KMS-11 (cell line): ENCODE measurements around the gene R3HCC1L.

Source experiments
- H2AFZ ChIP-seq: fragments of 200-600 bp; sonication (generic); 2 replicates; pipeline ENCODE4 v1.6.1; 2016; ENCODE audit warnings: antibody characterized with exemption, mixed run types, low read depth
- H3K27ac ChIP-seq: fragments of 200-600 bp; sonication (generic); 2 replicates; pipeline ENCODE4 v1.6.1; 2016; ENCODE audit warnings: mild to moderate bottlenecking, mixed run types
- H3K27me3 ChIP-seq: fragments of 200-600 bp; sonication (generic); 2 replicates; pipeline ENCODE4 v1.6.1; 2017; ENCODE audit warnings: mild to moderate bottlenecking, low read depth, mixed run types, moderate library complexity; ENCODE audit not compliant: insufficient read depth
- H3K36me3 ChIP-seq: fragments of 200-600 bp; sonication (generic); 2 replicates; pipeline ENCODE4 v1.6.1; 2017; ENCODE audit warnings: mild to moderate bottlenecking, mixed run types; ENCODE audit not compliant: insufficient read depth
- H3K4me1 ChIP-seq: fragments of 200-600 bp; sonication (generic); 2 replicates; pipeline ENCODE4 v1.6.1; 2016; ENCODE audit warnings: mild to moderate bottlenecking, low read depth, mixed run types; ENCODE audit not compliant: poor library complexity, severe bottlenecking
- H3K4me2 ChIP-seq: fragments of 200-600 bp; sonication (generic); 2 replicates; pipeline ENCODE4 v1.7.0; 2016; ENCODE audit warnings: mild to moderate bottlenecking, mixed run types
- H3K4me3 ChIP-seq: fragments of 200-600 bp; sonication (generic); IDR thresholded peaks from 2 replicates; pipeline ENCODE4 v1.6.1; 2017; ENCODE audit warnings: low read depth, low read length, mixed read lengths; ENCODE audit not compliant: insufficient read depth
- H3K79me2 ChIP-seq: fragments of 200-600 bp; sonication (generic); 2 replicates; pipeline ENCODE4 v1.6.1; 2016; ENCODE audit warnings: low read depth, mixed run types; ENCODE audit not compliant: insufficient read depth
- H3K9ac ChIP-seq: fragments of 200-600 bp; sonication (generic); 2 replicates; pipeline ENCODE4 v1.6.1; 2016; ENCODE audit warnings: mild to moderate bottlenecking, mixed run types
- H4K20me1 ChIP-seq: fragments of 200-600 bp; sonication (generic); 2 replicates; pipeline ENCODE4 v1.6.1; 2016; ENCODE audit warnings: mild to moderate bottlenecking, mixed run types; ENCODE audit not compliant: insufficient read depth
- TF ChIP-seq, protein P1 (sequence below): fragments of 200-600 bp; sonication (generic); conservative IDR thresholded peaks from 2 replicates; pipeline ENCODE4 v1.6.1; 2017; ENCODE audit warnings: low read depth, mild to moderate bottlenecking, antibody characterized with exemption, low read length, moderate library complexity, mixed read lengths

R3HCC1L gene

GRCh38 chr10:98201760-98202159 lies 67.3 kb downstream of the R3HCC1L start:
- no peaks in the 10 kb centered on the region for H3K27me3 ChIP-seq
- no peaks in the 10 kb centered on the region for H3K79me2 ChIP-seq
- H3K9ac ChIP-seq = no peak overlapping the region
- H3K27ac ChIP-seq = no peak overlapping the region
- no peaks in the 10 kb centered on the region for H4K20me1 ChIP-seq
- no peak overlapping the region for H2AFZ ChIP-seq
- TF ChIP-seq, protein P1, sequence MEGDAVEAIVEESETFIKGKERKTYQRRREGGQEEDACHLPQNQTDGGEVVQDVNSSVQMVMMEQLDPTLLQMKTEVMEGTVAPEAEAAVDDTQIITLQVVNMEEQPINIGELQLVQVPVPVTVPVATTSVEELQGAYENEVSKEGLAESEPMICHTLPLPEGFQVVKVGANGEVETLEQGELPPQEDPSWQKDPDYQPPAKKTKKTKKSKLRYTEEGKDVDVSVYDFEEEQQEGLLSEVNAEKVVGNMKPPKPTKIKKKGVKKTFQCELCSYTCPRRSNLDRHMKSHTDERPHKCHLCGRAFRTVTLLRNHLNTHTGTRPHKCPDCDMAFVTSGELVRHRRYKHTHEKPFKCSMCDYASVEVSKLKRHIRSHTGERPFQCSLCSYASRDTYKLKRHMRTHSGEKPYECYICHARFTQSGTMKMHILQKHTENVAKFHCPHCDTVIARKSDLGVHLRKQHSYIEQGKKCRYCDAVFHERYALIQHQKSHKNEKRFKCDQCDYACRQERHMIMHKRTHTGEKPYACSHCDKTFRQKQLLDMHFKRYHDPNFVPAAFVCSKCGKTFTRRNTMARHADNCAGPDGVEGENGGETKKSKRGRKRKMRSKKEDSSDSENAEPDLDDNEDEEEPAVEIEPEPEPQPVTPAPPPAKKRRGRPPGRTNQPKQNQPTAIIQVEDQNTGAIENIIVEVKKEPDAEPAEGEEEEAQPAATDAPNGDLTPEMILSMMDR = no peak
- no peak overlapping the region for H3K4me2 ChIP-seq
- no peaks in the 10 kb centered on the region for H3K4me1 ChIP-seq
- no peaks in the 10 kb centered on the region for H3K36me3 ChIP-seq
- no peak overlapping the region for H3K4me3 ChIP-seq

- Histone ChIP-seq H3K27ac (no peak overlapping the region), H3K79me2 (no peaks in the 10 kb centered on the region), H3K4me1 (peaks cover 4% of the 10 kb centered on the region), H3K27me3 (no peaks in the 10 kb centered on the region), H3K9ac (no peak overlapping the region), H3K4me2 (no peak overlapping the region), H2AFZ (no peak overlapping the region), H3K36me3 (no peaks in the 10 kb centered on the region), H3K4me3 (no peak overlapping the region), H4K20me1 (no peaks in the 10 kb centered on the region)
- TF ChIP-seq, protein P1 = no peak
These were observed 67.9 kb downstream of the R3HCC1L start for GRCh38 chr10:98202378-98202777.

DNA sequence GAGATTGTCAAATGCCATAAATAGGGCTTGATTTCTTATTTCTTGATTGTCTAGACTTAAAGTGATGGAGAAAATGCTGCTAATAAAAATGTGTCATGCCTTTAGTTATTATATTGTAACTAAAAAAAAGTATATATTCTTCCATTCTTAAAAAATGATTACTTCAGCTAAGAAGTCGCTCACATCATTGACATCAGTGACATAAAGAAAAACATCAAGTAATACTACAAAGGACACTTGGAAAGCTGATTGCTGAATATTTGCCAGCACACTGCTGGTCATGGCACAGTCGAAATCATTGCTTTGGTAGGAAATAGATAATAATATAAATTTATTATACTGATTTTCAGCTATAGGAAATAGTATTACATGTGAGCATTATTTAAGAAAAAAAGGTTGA lies 70.9 kb downstream of the R3HCC1L start:
- H3K4me1 ChIP-seq = peaks cover 5% of the 10 kb centered on the region
- H3K27me3 ChIP-seq = no peaks in the 10 kb centered on the region
- no peak overlapping the region for H3K4me3 ChIP-seq
- TF ChIP-seq, protein P1 = no peak
- H3K27ac ChIP-seq = no peak overlapping the region
- no peak overlapping the region for H2AFZ ChIP-seq
- no peaks in the 10 kb centered on the region for H3K36me3 ChIP-seq
- H3K9ac ChIP-seq = no peak overlapping the region
- H3K4me2 ChIP-seq = no peak overlapping the region
- no peaks in the 10 kb centered on the region for H3K79me2 ChIP-seq
- no peaks in the 10 kb centered on the region for H4K20me1 ChIP-seq

- Histone ChIP-seq H3K4me2 (no peak overlapping the region), H3K79me2 (no peaks in the 10 kb centered on the region), H3K27ac (no peak overlapping the region), H3K9ac (no peak overlapping the region), H2AFZ (no peak overlapping the region), H3K27me3 (no peaks in the 10 kb centered on the region), H3K4me3 (no peak overlapping the region), H3K4me1 (peaks cover 5% of the 10 kb centered on the region), H3K36me3 (no peaks in the 10 kb centered on the region), H4K20me1 (no peaks in the 10 kb centered on the region)
- TF ChIP-seq, protein P1 = no peak
These were observed 74.5 kb downstream of the R3HCC1L start for GRCh38 chr10:98208925-98209324.

GRCh38 chr10:98209441-98209840 lies 75.0 kb downstream of the R3HCC1L start:
- no peaks in the 10 kb centered on the region for H3K27me3 ChIP-seq

More at GRCh38 chr10:98209441-98209840, 75.0 kb downstream of the R3HCC1L start:
- H4K20me1 ChIP-seq = no peaks in the 10 kb centered on the region
- no peak overlapping the region for H3K4me3 ChIP-seq
- H2AFZ ChIP-seq = no peak overlapping the region
- no peaks in the 10 kb centered on the region for H3K79me2 ChIP-seq
- H3K4me2 ChIP-seq = no peak overlapping the region
- TF ChIP-seq, protein P1 = no peak
- H3K27ac ChIP-seq = no peak overlapping the region
- no peaks in the 10 kb centered on the region for H3K36me3 ChIP-seq
- H3K9ac ChIP-seq = no peak overlapping the region
- peaks cover 5% of the 10 kb centered on the region for H3K4me1 ChIP-seq
